ENCODE data around the gene MMP24.
"Not testable (repeated sequence)": the region's sequence is repeated elsewhere in the genome, so short reads cannot be mapped to it uniquely, and the experiment has no call there.

The MMP24 gene

GRCh38 chr20:35216541-35216940 lies 9.9 kb upstream of the MMP24 start:
- no peak for DNase-seq (ENCODE audit: low read depth in 2 of 2)

GRCh38 chr20:35223941-35224340 lies 2.5 kb upstream of the MMP24 start:
- no peak for DNase-seq (ENCODE audit: low read depth in 2 of 2)

GRCh38 chr20:35224536-35224935 lies 2.0 kb upstream of the MMP24 start:
- DNase-seq (ENCODE audit: low read depth in 2 of 2) = no peak

GRCh38 chr20:35225319-35226125 lies 968 bp upstream of the MMP24 start:
- DNase-seq (ENCODE audit: low read depth in 2 of 2) = no peak

- peak in 1 of 2 donors; percentile 5 for DNase-seq (ENCODE audit: low read depth in 2 of 2)
Observed at GRCh38 chr20:35226884-35227681, 593 bp downstream of the MMP24 start.

GRCh38 chr20:35232575-35232974 lies 6.1 kb downstream of the MMP24 start:
- no peak for DNase-seq (ENCODE audit: low read depth in 2 of 2)

- DNase-seq (ENCODE audit: low read depth in 2 of 2) = no peak
Observed at GRCh38 chr20:35235881-35236280, 9.4 kb downstream of the MMP24 start.

- DNase-seq (ENCODE audit: low read depth in 2 of 2) = no peak
Observed at GRCh38 chr20:35237486-35237885, 11.0 kb downstream of the MMP24 start.

- no peak for DNase-seq (ENCODE audit: low read depth in 2 of 2)
Observed at GRCh38 chr20:35238170-35238569, 11.7 kb downstream of the MMP24 start.

- DNase-seq (ENCODE audit: low read depth in 2 of 2) = no peak
Observed at GRCh38 chr20:35238735-35239134, 12.2 kb downstream of the MMP24 start.

GRCh38 chr20:35240083-35240810 lies 13.8 kb downstream of the MMP24 start:
- no peak for DNase-seq (ENCODE audit: low read depth in 2 of 2)

GRCh38 chr20:35240811-35241293 lies 14.4 kb downstream of the MMP24 start:
- no peak for DNase-seq (ENCODE audit: low read depth in 2 of 2)

GRCh38 chr20:35243317-35243716 lies 16.8 kb downstream of the MMP24 start:
- no peak for DNase-seq (ENCODE audit: low read depth in 2 of 2)

- DNase-seq (ENCODE audit: low read depth in 2 of 2) = no peak
Observed at GRCh38 chr20:35243986-35244385, 17.5 kb downstream of the MMP24 start.

GRCh38 chr20:35246723-35247122 lies 20.2 kb downstream of the MMP24 start:
- no peak for DNase-seq (ENCODE audit: low read depth in 2 of 2)

- DNase-seq (ENCODE audit: low read depth in 2 of 2) = no peak
Observed at GRCh38 chr20:35248641-35249475, 22.4 kb downstream of the MMP24 start.

- DNase-seq (ENCODE audit: low read depth in 2 of 2) = no peak
Observed at GRCh38 chr20:35251613-35251940, 25.1 kb downstream of the MMP24 start.

- DNase-seq (ENCODE audit: low read depth in 2 of 2) = peak in 1 of 2 donors; percentile 6
Observed at GRCh38 chr20:35252037-35252461, 25.6 kb downstream of the MMP24 start.

- not testable (repeated sequence) for DNase-seq (ENCODE audit: low read depth in 2 of 2)
Observed at GRCh38 chr20:35252598-35252997, 26.1 kb downstream of the MMP24 start.

- no peak for DNase-seq (ENCODE audit: low read depth in 2 of 2)
Observed at GRCh38 chr20:35253010-35253409, 26.5 kb downstream of the MMP24 start.

- no peak for DNase-seq (ENCODE audit: low read depth in 2 of 2)
Observed at GRCh38 chr20:35254448-35254999, 28.0 kb downstream of the MMP24 start.

Data from stimulated activated CD8-positive, alpha-beta memory T cell treated with anti-CD3 and anti-CD28 coated beads, Interleukin-15, amount 100 ng/mL, for 4 hours (primary cell).